K562 (cell line): ENCODE data around the gene FAM89B. TPM values are rescaled to one million over a fixed set of nuclear protein-coding genes. Genes with fewer than 3 reads are reported as not detected.

Experiments used
- ATAC-seq: fragments of 200-7000 bp; cut with Tn5 transposase; 3 replicates; pipeline ENCODE4 v1.9.1; 2020; ENCODE audit warnings: moderate library complexity
- BruUV-seq: library from RNA; stranded (reverse); fragments of 400-500 nt; replicated peaks from 2 replicates; lab custom pipeline; 2021; lab: Mats Ljungman, UMichigan
- CTCF ChIA-PET: fragments of 300-600 bp; formaldehyde crosslinking; extraction: SDS; loops from one replicate; lab custom pipeline; 2021; ENCODE audit warnings: low intra/inter-chr PET ratio; lab: Yijun Ruan, JAX
- POLR2A ChIA-PET: fragments of 300-600, 350-650 bp; sonication (Branson Sonifier 250); formaldehyde crosslinking; extraction: SDS; loops from one replicate; lab custom pipeline; 2021; ENCODE audit warnings: antibody characterized with exemption, inconsistent platforms; lab: Yijun Ruan, JAX
- DNase-seq, 4 experiments: peaks; one replicate each; pipeline versions ENCODE4 v3.0.0 to v3.0.0-alpha.2; 2011 to 2018; ENCODE audit warnings: low spot score in 3 of 4, mixed read lengths in 3 of 4; ENCODE audit errors: extremely low read depth in 1 of 4
- FAIRE-seq: peaks from 2 replicates; lab custom pipeline; 2011; peaks lifted over from hg19 to GRCh38; lab: Jason Lieb, UNC
- H2AFZ ChIP-seq: 2 replicates; pipeline ENCODE4 v1.6.0; 2011; ENCODE audit warnings: low read depth, low read length, control low read depth, inconsistent platforms
- H3K27ac ChIP-seq: fragments of 200-600 bp; 3 replicates; pipeline ENCODE4 v1.8.0; 2011; ENCODE audit warnings: low read depth, mild to moderate bottlenecking, control low read depth, inconsistent platforms, low read length, moderate library complexity, mixed read lengths; ENCODE audit errors: extremely low read depth
- H3K27me3 ChIP-seq, 2 experiments: fragments of 300-600 bp in 1 of 2; 2 replicates in 1 of 2; 3 replicates in 1 of 2; pipeline versions ENCODE4 v1.6.0 to v1.8.0; 2011; ENCODE audit warnings: inconsistent platforms in 2 of 2, low read length in 2 of 2, mild to moderate bottlenecking in 1 of 2, mixed read lengths in 1 of 2, moderate library complexity in 1 of 2; ENCODE audit not compliant: control insufficient read depth in 2 of 2, insufficient read depth in 2 of 2
- H3K36me3 ChIP-seq: fragments of 300-600 bp; 3 replicates; pipeline ENCODE4 v1.8.0; 2011; ENCODE audit warnings: mild to moderate bottlenecking, low read length, inconsistent platforms; ENCODE audit not compliant: control insufficient read depth, insufficient read depth
- H3K4me1 ChIP-seq, 2 experiments: fragments of 200-600 bp in 1 of 2; replicated peaks in 1 of 2; 2 replicates in 1 of 2; 3 replicates in 1 of 2; pipeline versions ENCODE4 v1.5.1 to v1.8.0; 2011; ENCODE audit warnings: inconsistent platforms in 2 of 2, low read length in 2 of 2, mild to moderate bottlenecking in 1 of 2, mixed read lengths in 1 of 2, moderate library complexity in 1 of 2; ENCODE audit not compliant: control insufficient read depth in 2 of 2, insufficient read depth in 2 of 2
- H3K4me2 ChIP-seq: 2 replicates; pipeline ENCODE4 v1.6.1; 2011; ENCODE audit warnings: low read length, control low read depth, inconsistent platforms, mixed read lengths; ENCODE audit not compliant: insufficient read depth
- H3K4me3 ChIP-seq: fragments of 200-600 bp; sonication (generic), shearing (Covaris generic); 2 replicates; pipeline ENCODE4 v1.5.1; 2016; ENCODE audit warnings: control low read depth, inconsistent platforms
- H3K79me2 ChIP-seq: fragments of 200-600 bp; 3 replicates; pipeline ENCODE4 v1.8.0; 2011; ENCODE audit warnings: low read length, inconsistent platforms; ENCODE audit not compliant: control insufficient read depth, insufficient read depth
- H3K9ac ChIP-seq, 2 experiments: 2 replicates each; pipeline versions ENCODE4 v1.6.0 to v1.6.1; 2011; ENCODE audit warnings: low read depth in 2 of 2, low read length in 2 of 2, control low read depth in 1 of 2, inconsistent platforms in 1 of 2, mild to moderate bottlenecking in 1 of 2, mixed read lengths in 1 of 2; ENCODE audit not compliant: insufficient read depth in 1 of 2
- H3K9me1 ChIP-seq: one replicate; pipeline ENCODE4 v1.6.0; 2011; ENCODE audit warnings: inconsistent platforms, mild to moderate bottlenecking, low read length, moderate library complexity; ENCODE audit not compliant: control insufficient read depth, insufficient read depth
- H3K9me3 ChIP-seq: replicated peaks from 2 replicates; pipeline ENCODE4 v1.5.1; 2011; ENCODE audit warnings: low read depth, low read length, inconsistent platforms; ENCODE audit not compliant: control insufficient read depth, insufficient read depth
- H4K20me1 ChIP-seq: replicated peaks from 2 replicates; pipeline ENCODE4 v1.6.1; 2011; ENCODE audit warnings: low read length, inconsistent platforms, mixed read lengths; ENCODE audit not compliant: control insufficient read depth, insufficient read depth
- DDX20 ChIP-seq: fragments of 450-650 bp; IDR thresholded peaks from 2 replicates; pipeline ENCODE4 v1.6.1; 2016; ENCODE audit warnings: missing genetic modification characterization, low read depth, mild to moderate bottlenecking, missing compliant biosample characterization, moderate library complexity
- EGR1 ChIP-seq: fragments of 450-650 bp; conservative IDR thresholded peaks from 2 replicates; pipeline ENCODE4 v1.6.1; 2017; ENCODE audit warnings: mild to moderate bottlenecking
- FOXK1 ChIP-seq: sonication (generic); formaldehyde crosslinking; IDR thresholded peaks from 2 replicates; pipeline ENCODE4 v1.8.0; 2022; ENCODE audit warnings: missing genetic modification reagents, mild to moderate bottlenecking, borderline replicate concordance
- FOXP4 ChIP-seq: sonication (generic); formaldehyde crosslinking; IDR thresholded peaks from 2 replicates; pipeline ENCODE4 v1.8.0; 2022; ENCODE audit warnings: mild to moderate bottlenecking, missing genetic modification reagents, borderline replicate concordance
- HIVEP1 ChIP-seq: fragments of 250-450 bp; sonication (Bioruptor Pico); IDR thresholded peaks from 2 replicates; pipeline ENCODE4 v1.4.0; 2020; ENCODE audit warnings: mild to moderate bottlenecking
- MAFK ChIP-seq: IDR thresholded peaks from 2 replicates; pipeline ENCODE4 v1.6.1; 2011; ENCODE audit warnings: low read length, improper control_type of control experiment
- NKRF ChIP-seq: fragments of 450-650 bp; IDR thresholded peaks from 2 replicates; pipeline ENCODE4 v1.6.1; 2016; ENCODE audit warnings: borderline replicate concordance
- PKNOX1 ChIP-seq: fragments of 450-650 bp; IDR thresholded peaks from 2 replicates; pipeline ENCODE4 v1.6.1; 2016
- POLR2G ChIP-seq: fragments of 200-400 bp; formaldehyde crosslinking; IDR thresholded peaks from 2 replicates; pipeline ENCODE4 v1.6.1; 2017; ENCODE audit warnings: low read depth, mild to moderate bottlenecking, antibody characterized with exemption, low read length, moderate library complexity
- SP1 ChIP-seq: sonication (generic); formaldehyde crosslinking; IDR thresholded peaks from 2 replicates; pipeline ENCODE4 v1.8.1; 2022; ENCODE audit warnings: mild to moderate bottlenecking, missing genetic modification reagents
- TRIM28 ChIP-seq: fragments of 450-650 bp; IDR thresholded peaks from 2 replicates; pipeline ENCODE4 v1.6.1; 2017
- YBX1 ChIP-seq: fragments of 450-650 bp; IDR thresholded peaks from 2 replicates; pipeline ENCODE4 v1.7.1; 2016; ENCODE audit warnings: mild to moderate bottlenecking
- ZBTB2 ChIP-seq: fragments of 450-650 bp; IDR thresholded peaks from 2 replicates; pipeline ENCODE4 v1.6.1; 2016; ENCODE audit warnings: antibody characterized with exemption
- ZC3H4 ChIP-seq: sonication (generic); formaldehyde crosslinking; IDR thresholded peaks from 2 replicates; pipeline ENCODE4 v1.9.0; 2021; ENCODE audit warnings: missing genetic modification reagents, borderline replicate concordance
- WGBS: fragments of 100-300 bp; shearing (Covaris generic); methylation state at CpG from one replicate; pipeline ENCODE4 v1.1.6; 2016; ENCODE audit warnings: low coverage, mixed read lengths; ENCODE audit not compliant: insufficient coverage; ENCODE audit errors: missing lambda C conversion rate; 5-methylcytosine and 5-hydroxymethylcytosine counted together
- in situ Hi-C: fragments of 300-500 bp; cut with MboI; formaldehyde crosslinking; loops from 4 replicates; pipeline ENCODE4 v1.15.0; 2018; ENCODE audit warnings: inconsistent platforms, mixed read lengths
- intact Hi-C: fragments of 100-400 bp; cut with micrococcal nuclease; formaldehyde crosslinking; loops from 2 replicates; pipeline ENCODE4 v1.14.2; 2022
- polyA plus RNA-seq, 8 experiments: library from polyadenylated mRNA; depleted of rRNA in 4 of 8; stranded (reverse) in 5 of 8; unstranded in 3 of 8; fragments of >200 nt; fragmentation: Nextera tagmentation in 2 of 8; fragmentation: Illumina TruSeq in 1 of 8; extraction: Ambion mirVana in 2 of 8; extraction: Trizol in 1 of 8; gene quantifications; 2 replicates each; pipeline versions ENCODE4 v1.2.1 to v1.2.3, GENCODE V29; 2011 to 2014; ENCODE audit warnings: inconsistent platforms in 1 of 8, missing spikeins in 1 of 8
- total RNA-seq, 7 experiments: library from RNA; depleted of rRNA in 6 of 7; stranded (reverse); fragments of >200 nt in 6 of 7; fragmentation: Illumina TruSeq in 2 of 7; extraction: Trizol in 2 of 7; gene quantifications; 2 replicates each; pipeline versions ENCODE4 v1.2.1 to v1.2.3, GENCODE V29; 2011 to 2021; ENCODE audit warnings: low replicate concordance in 1 of 7

The FAM89B gene
- total and polyA plus RNA-seq, 9 of the 15 experiments (the other 6 are each of a cell fraction or from before 2014, with no cell fraction given): 0.32 to 27.6 (median 11.9) TPM

GRCh38 chr11:65576867-65577755 is 4.8 kb downstream of the FAM89B start:
- Histone ChIP-seq H3K27me3 (no peaks in the 10 kb centered on the region; a peak in 1 of 5 replicates), H3K27ac (peak overlapping the region; percentile 84), H3K9me1 (peaks cover 5% of the 10 kb centered on the region), H3K4me3 (peak overlapping the region; percentile 88), H3K79me2 (peaks cover 49% of the 10 kb centered on the region), H2AFZ (no peak overlapping the region), H3K36me3 (peaks cover 53% of the 10 kb centered on the region; the same call in 2 of the 3 replicates), H3K9me3 (no peaks in the 10 kb centered on the region), H3K9ac (peak overlapping the region; percentile 76 to 95), H3K4me2 (peak overlapping the region; percentile 90), H4K20me1 (no peaks in the 10 kb centered on the region), H3K4me1 (peaks cover 46 to 96% of the 10 kb centered on the region in 2 experiments)
- no peak for ATAC-seq
- CTCF ChIA-PET: interaction anchor here (0.6 kb wide), 1 partner anchor 296 kb away, joined by 3 read pairs; no protein-coding TSS in a partner anchor
- intact Hi-C loops (no loop called here), in situ Hi-C loops (no loop called here)
- DNase-seq: no peak
- no peak for FAIRE-seq
- POLR2A ChIA-PET: interaction anchor here (0.7 to 1.9 kb wide), 7 partner anchors 9 to 154 kb away, joined by 3 to 10 read pairs (median 4); partner anchors contain the start of genes KCNK7, MALAT1 and NEAT1
- no TSS peak for BruUV-seq
- 66% methylated on average over 16 of the region's 18 CpGs for WGBS
- no peak for TF ChIP-seq YBX1
- 0 out of 2 replicates have a peak, but pooled peaks have one; percentile 10 for TF ChIP-seq FOXP4
- no peak for TF ChIP-seq ZBTB2
- TF ChIP-seq TRIM28: no peak
- TF ChIP-seq EGR1: no peak
- TF ChIP-seq ZC3H4 (CRISPR knock-in tag): 0 out of 2 replicates have a peak, but pooled peaks have one; percentile 66
- TF ChIP-seq MAFK: no peak
- TF ChIP-seq SP1 (CRISPR knock-in tag): peak; percentile 54; the same call in 1 of the 2 replicates
- peak; percentile 51 for TF ChIP-seq POLR2G
- TF ChIP-seq FOXK1 (CRISPR knock-in tag): 0 out of 2 replicates have a peak, but pooled peaks have one; percentile 40
- no peak for TF ChIP-seq PKNOX1
- no peak for TF ChIP-seq HIVEP1 (CRISPR knock-in tag)
- TF ChIP-seq DDX20 (tag): no peak
- no peak for TF ChIP-seq NKRF
